Breast epithelium (tissue), 4 donors: ENCODE results near the gene MAPT. TPM values are rescaled to one million over a fixed set of nuclear protein-coding genes. Genes with fewer than 3 reads are reported as not detected.

Source experiments
- DNase-seq, 2 donors: peaks; one replicate each; pipeline ENCODE4 v3.0.0-alpha.2; 2019; ENCODE audit warnings: low spot score in 2 of 2
- H3K27ac ChIP-seq, 2 donors: fragments of 200-600 bp; sonication (generic) in 1 of 2; one replicate each; pipeline ENCODE4 v1.5.1; 2016 to 2019; ENCODE audit warnings: mild to moderate bottlenecking in 1 of 2
- H3K27me3 ChIP-seq, 2 donors: fragments of 200-600 bp; sonication (generic) in 1 of 2; one replicate each; pipeline versions ENCODE4 v1.5.1 to v1.6.0; 2017 to 2019; ENCODE audit warnings: control low read depth in 1 of 2, mild to moderate bottlenecking in 1 of 2
- H3K36me3 ChIP-seq: fragments of 200-600 bp; one replicate; pipeline ENCODE4 v1.5.1; 2019
- H3K4me1 ChIP-seq, 2 donors: fragments of 200-600 bp; sonication (generic); one replicate each; pipeline ENCODE4 v1.5.1; 2016 to 2019; ENCODE audit warnings: control low read depth in 1 of 2
- H3K4me3 ChIP-seq, 3 donors: fragments of 200-600 bp; sonication (generic); 1 replicate in 2 of 3; 2 replicates in 1 of 3; pipeline ENCODE4 v1.5.1; 2016 to 2019; ENCODE audit warnings: mild to moderate bottlenecking in 3 of 3, moderate library complexity in 2 of 3
- H3K9me3 ChIP-seq, 2 donors: fragments of 200-600 bp; sonication (generic) in 1 of 2; one replicate each; pipeline ENCODE4 v1.5.1; 2016 to 2019; ENCODE audit warnings: control low read depth in 1 of 2
- CTCF ChIP-seq, 3 donors: fragments of 450-650 bp; IDR thresholded peaks; one replicate each; pipeline ENCODE4 v1.5.1; 2016 to 2017; ENCODE audit warnings: antibody characterized with exemption in 3 of 3, mild to moderate bottlenecking in 3 of 3, moderate library complexity in 3 of 3
- POLR2A ChIP-seq: fragments of 450-650 bp; IDR thresholded peaks from one replicate; pipeline ENCODE4 v1.6.1; 2016; ENCODE audit warnings: antibody characterized with exemption, mild to moderate bottlenecking, moderate library complexity
- POLR2AphosphoS5 ChIP-seq, 3 donors: sonication (generic); formaldehyde crosslinking; IDR thresholded peaks; one replicate each; pipeline ENCODE4 v1.6.1; 2017; ENCODE audit warnings: antibody characterized with exemption in 3 of 3
- intact Hi-C: fragments of 100-400 bp; cut with DNase I; formaldehyde crosslinking; loops from one replicate; pipeline ENCODE4 v1.15.1; 2023; ENCODE audit warnings: low total_unique reads
- total RNA-seq, 3 donors: library from RNA; depleted of rRNA; stranded (reverse); fragments of >200 nt; gene quantifications; one replicate each; pipeline ENCODE4 v1.1.0, GENCODE V29; 2016

The MAPT gene
- total RNA-seq, 3 donors from 2014 or later: 9.9 to 15.1 (median 12.4) TPM

GRCh38 chr17:45846646-45847045 lies 47.7 kb upstream of the MAPT start:
- no peak overlapping the region for H3K4me3 ChIP-seq
- no peak for DNase-seq
- no peak overlapping the region for H3K27ac ChIP-seq
- no peaks in the 10 kb centered on the region for H3K36me3 ChIP-seq
- H3K27me3 ChIP-seq: no peaks in the 10 kb centered on the region
- no peaks in the 10 kb centered on the region for H3K9me3 ChIP-seq
- no peak for TF ChIP-seq CTCF (IDR thresholded peaks at IDR 0.05)
- no peak for TF ChIP-seq POLR2AphosphoS5 (IDR thresholded peaks at IDR 0.05)
- no peak for TF ChIP-seq POLR2A
- intact Hi-C loops: no loop called here
- H3K4me1 ChIP-seq: no peaks in the 10 kb centered on the region

GRCh38 chr17:45847101-45847500 lies 47.3 kb upstream of the MAPT start:
- Histone ChIP-seq H3K9me3 (no peaks in the 10 kb centered on the region), H3K36me3 (no peaks in the 10 kb centered on the region), H3K4me1 (no peaks in the 10 kb centered on the region), H3K27me3 (no peaks in the 10 kb centered on the region), H3K27ac (no peak overlapping the region), H3K4me3 (no peak overlapping the region)
- no peak for DNase-seq
- no peak for TF ChIP-seq POLR2A
- no peak for TF ChIP-seq POLR2AphosphoS5 (IDR thresholded peaks at IDR 0.05)
- TF ChIP-seq CTCF (IDR thresholded peaks at IDR 0.05): no peak
- intact Hi-C loops: no loop called here

- Histone ChIP-seq H3K9me3 (no peaks in the 10 kb centered on the region), H3K36me3 (no peaks in the 10 kb centered on the region), H3K4me1 (no peaks in the 10 kb centered on the region), H3K4me3 (no peak overlapping the region), H3K27me3 (no peaks in the 10 kb centered on the region), H3K27ac (no peak overlapping the region)
- intact Hi-C loops: no loop called here
- DNase-seq: no peak
- no peak for TF ChIP-seq POLR2A
- TF ChIP-seq CTCF (IDR thresholded peaks at IDR 0.05): no peak
Observed at GRCh38 chr17:45847747-45848146, 46.6 kb upstream of the MAPT start.

GRCh38 chr17:45848405-45848804 lies 45.9 kb upstream of the MAPT start:
- no peak for DNase-seq
- no peaks in the 10 kb centered on the region for H3K4me1 ChIP-seq
- intact Hi-C loops: no loop called here
- H3K9me3 ChIP-seq: no peaks in the 10 kb centered on the region
- TF ChIP-seq POLR2AphosphoS5 (IDR thresholded peaks at IDR 0.05) (no peak), CTCF (IDR thresholded peaks at IDR 0.05) (no peak), POLR2A (no peak)
- no peaks in the 10 kb centered on the region for H3K36me3 ChIP-seq
- no peak overlapping the region for H3K27ac ChIP-seq
- H3K4me3 ChIP-seq: no peak overlapping the region
- no peaks in the 10 kb centered on the region for H3K27me3 ChIP-seq

GRCh38 chr17:45848868-45849535 lies 45.4 kb upstream of the MAPT start:
- Histone ChIP-seq H3K27me3 (no peaks in the 10 kb centered on the region), H3K4me1 (no peaks in the 10 kb centered on the region), H3K27ac (no peak overlapping the region), H3K36me3 (no peaks in the 10 kb centered on the region), H3K4me3 (no peak overlapping the region), H3K9me3 (no peaks in the 10 kb centered on the region)
- DNase-seq: no peak
- intact Hi-C loops: no loop called here
- TF ChIP-seq POLR2A: no peak
- no peak for TF ChIP-seq POLR2AphosphoS5 (IDR thresholded peaks at IDR 0.05)
- no peak for TF ChIP-seq CTCF (IDR thresholded peaks at IDR 0.05)
